DOHH2 (cell line): Measurements from ENCODE around the gene CCDC6.

Experiments used
- H3F3A ChIP-seq: fragments of 200-600 bp; sonication (generic), shearing (Covaris generic); 2 replicates; pipeline ENCODE4 v1.6.0; 2016; ENCODE audit warnings: antibody characterized with exemption, mild to moderate bottlenecking; ENCODE audit not compliant: control insufficient read depth, insufficient read depth
- H3K27ac ChIP-seq: fragments of 200-600 bp; sonication (generic); 2 replicates; pipeline ENCODE4 v1.5.1; 2014; ENCODE audit warnings: low read depth, mild to moderate bottlenecking, low read length, moderate library complexity
- H3K27me3 ChIP-seq: fragments of 200-600 bp; sonication (generic); 2 replicates; pipeline ENCODE4 v1.6.1; 2014; ENCODE audit warnings: mild to moderate bottlenecking, low read length, mixed read lengths; ENCODE audit not compliant: control insufficient read depth
- H3K36me3 ChIP-seq: fragments of 200-600 bp; sonication (generic); 2 replicates; pipeline ENCODE4 v1.6.1; 2014; ENCODE audit warnings: mild to moderate bottlenecking, low read length, moderate library complexity, mixed read lengths; ENCODE audit not compliant: control insufficient read depth
- H3K4me1 ChIP-seq: fragments of 200-600 bp; sonication (generic); 2 replicates; pipeline ENCODE4 v1.6.1; 2014; ENCODE audit warnings: mild to moderate bottlenecking, low read length, mixed read lengths; ENCODE audit not compliant: control insufficient read depth
- H3K4me2 ChIP-seq: fragments of 200-600 bp; sonication (generic); 2 replicates; pipeline ENCODE4 v1.6.0; 2014; ENCODE audit warnings: mild to moderate bottlenecking, low read length, moderate library complexity
- H3K4me3 ChIP-seq: fragments of 200-600 bp; sonication (generic); 2 replicates; pipeline ENCODE4 v1.5.1; 2014; ENCODE audit warnings: mild to moderate bottlenecking, low read length, mixed read lengths
- H3K79me2 ChIP-seq: fragments of 200-600 bp; sonication (generic); 2 replicates; pipeline ENCODE4 v1.6.1; 2014; ENCODE audit warnings: mild to moderate bottlenecking, low read length, mixed read lengths; ENCODE audit not compliant: control insufficient read depth
- H3K9me2 ChIP-seq: fragments of 200-600 bp; sonication (generic); replicated peaks from 2 replicates; pipeline ENCODE4 v1.6.1; 2014; ENCODE audit warnings: mild to moderate bottlenecking, low read length, mixed read lengths; ENCODE audit not compliant: control insufficient read depth
- H3K9me3 ChIP-seq: fragments of 200-600 bp; sonication (generic); 2 replicates; pipeline ENCODE4 v1.6.1; 2014; ENCODE audit warnings: antibody characterized with exemption, low read length, mixed read lengths; ENCODE audit not compliant: control insufficient read depth, insufficient read depth
- H4K20me1 ChIP-seq: fragments of 200-600 bp; sonication (generic); 2 replicates; pipeline ENCODE4 v1.6.0; 2014; ENCODE audit warnings: low read depth, mild to moderate bottlenecking, antibody characterized with exemption, low read length, moderate library complexity; ENCODE audit not compliant: control insufficient read depth, insufficient read depth
- CTCF ChIP-seq: fragments of 200-600 bp; sonication (generic); IDR thresholded peaks from one replicate; pipeline ENCODE4 v1.5.1; 2014; ENCODE audit warnings: antibody characterized with exemption, mild to moderate bottlenecking, low read depth, low read length; ENCODE audit not compliant: poor library complexity, severe bottlenecking
- EZH2phosphoT487 ChIP-seq: fragments of 200-600 bp; sonication (generic); IDR thresholded peaks from 2 replicates; pipeline ENCODE4 v1.6.1; 2017; ENCODE audit warnings: borderline replicate concordance, mild to moderate bottlenecking, antibody characterized with exemption, low read length, moderate library complexity, mixed read lengths

The CCDC6 gene

DNA sequence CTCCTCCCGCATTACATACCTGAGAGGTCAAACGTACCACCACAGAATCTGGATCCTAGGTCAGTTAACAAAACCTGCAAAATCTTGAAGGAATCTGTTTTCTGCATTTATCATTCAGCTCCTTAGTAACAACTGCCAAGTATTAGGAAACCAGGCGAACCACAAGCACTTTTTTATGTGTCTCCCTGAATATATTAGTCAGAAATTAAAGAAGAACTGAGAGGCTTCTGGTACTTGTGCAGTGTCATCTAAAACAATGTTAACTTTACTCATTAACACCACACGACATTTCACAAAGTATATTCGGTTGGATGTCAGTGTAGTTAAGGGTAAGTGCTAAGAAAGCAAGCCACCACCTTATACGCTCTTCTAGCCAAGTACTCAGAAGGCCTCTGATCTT lies 2.5 kb downstream of the CCDC6 start:
- Histone ChIP-seq H3K27me3 (no peaks in the 10 kb centered on the region), H3K9me2 (no peaks in the 10 kb centered on the region), H3F3A (peaks cover 11% of the 10 kb centered on the region), H3K4me3 (peak overlapping the region; percentile 95), H3K9me3 (no peaks in the 10 kb centered on the region), H3K4me1 (peaks cover 64% of the 10 kb centered on the region), H3K36me3 (peaks cover 59% of the 10 kb centered on the region), H3K27ac (no peak overlapping the region), H3K4me2 (peak overlapping the region; percentile 94), H3K79me2 (peaks cover 79% of the 10 kb centered on the region), H4K20me1 (peaks cover 24% of the 10 kb centered on the region)
- TF ChIP-seq CTCF = no peak
- TF ChIP-seq EZH2phosphoT487 = no peak

DNA sequence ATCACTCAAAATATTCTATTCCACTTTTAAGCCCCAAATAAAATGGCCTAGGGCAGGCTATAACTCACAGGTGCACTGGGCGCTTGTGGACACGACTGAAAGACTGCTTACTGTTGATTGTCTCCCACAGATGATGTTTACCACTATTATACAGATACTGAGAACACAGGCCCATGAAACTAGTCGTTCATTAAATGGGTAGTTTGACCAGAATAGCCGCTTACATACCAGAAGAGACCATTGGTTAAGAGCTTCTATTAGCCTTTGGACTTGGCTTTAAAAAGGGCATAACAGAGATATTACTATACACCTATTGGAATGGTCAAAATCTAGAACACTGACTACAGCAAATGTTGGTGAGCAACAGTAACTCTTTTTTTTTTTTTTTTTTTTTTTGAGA lies 4.3 kb downstream of the CCDC6 start:
- no peak overlapping the region for H3K4me2 ChIP-seq
- H3K27me3 ChIP-seq = no peaks in the 10 kb centered on the region
- H4K20me1 ChIP-seq = peaks cover 24% of the 10 kb centered on the region
- no peak overlapping the region for H3K27ac ChIP-seq
- no peaks in the 10 kb centered on the region for H3K9me3 ChIP-seq
- no peaks in the 10 kb centered on the region for H3K9me2 ChIP-seq
- TF ChIP-seq EZH2phosphoT487 (no peak), CTCF (no peak)
- H3F3A ChIP-seq = peaks cover 1% of the 10 kb centered on the region; the same call in 1 of the 2 replicates
- H3K79me2 ChIP-seq = peaks cover 93% of the 10 kb centered on the region
- H3K4me3 ChIP-seq = no peak overlapping the region
- H3K36me3 ChIP-seq = peaks cover 59% of the 10 kb centered on the region
- peaks cover 48% of the 10 kb centered on the region for H3K4me1 ChIP-seq

- H3K4me2 ChIP-seq = no peak overlapping the region
- peaks cover 59% of the 10 kb centered on the region for H3K36me3 ChIP-seq
- no peak overlapping the region for H3K27ac ChIP-seq
- H4K20me1 ChIP-seq = peaks cover 24% of the 10 kb centered on the region
- no peaks in the 10 kb centered on the region for H3F3A ChIP-seq
- TF ChIP-seq CTCF (no peak), EZH2phosphoT487 (no peak)
- H3K4me3 ChIP-seq = no peak overlapping the region
- no peaks in the 10 kb centered on the region for H3K9me3 ChIP-seq
- H3K4me1 ChIP-seq = peaks cover 47% of the 10 kb centered on the region
- H3K27me3 ChIP-seq = no peaks in the 10 kb centered on the region
- H3K9me2 ChIP-seq = no peaks in the 10 kb centered on the region
- H3K79me2 ChIP-seq = peaks cover 99% of the 10 kb centered on the region
These were observed 4.9 kb downstream of the CCDC6 start for GRCh38 chr10:59901470-59901869.
